Smooth muscle cell (in vitro differentiated cells): ENCODE measurements around the gene ZNF500. TPM values are rescaled to one million over a fixed set of nuclear protein-coding genes. Genes with fewer than 3 reads are reported as not detected.
A peak's percentile ranks its signal among the peaks of the same experiment; 100 is the strongest.

ENCODE experiments used
- DNase-seq: peaks from one replicate; lab custom pipeline; 2025; ENCODE audit not compliant: unreplicated experiment; lab: John Stamatoyannopoulos, UW
- H2AFZ ChIP-seq: fragments of 200-600 bp; sonication (generic); 2 replicates; pipeline ENCODE4 v1.6.0; 2016; ENCODE audit warnings: antibody characterized with exemption, low read depth, mild to moderate bottlenecking
- H3F3A ChIP-seq: fragments of 200-600 bp; sonication (generic); 2 replicates; pipeline ENCODE4 v1.6.0; 2017; ENCODE audit warnings: antibody characterized with exemption, low read depth
- H3K27ac ChIP-seq: fragments of 200-600 bp; sonication (generic); 2 replicates; pipeline ENCODE4 v1.5.1; 2016; ENCODE audit warnings: low read depth, mild to moderate bottlenecking
- H3K27me3 ChIP-seq: fragments of 200-600 bp; sonication (generic); 2 replicates; pipeline ENCODE4 v1.6.1; 2016; ENCODE audit warnings: low read depth, mild to moderate bottlenecking
- H3K36me3 ChIP-seq: fragments of 200-600 bp; sonication (generic); 2 replicates; pipeline ENCODE4 v1.5.1; 2016; ENCODE audit warnings: low read depth
- H3K4me1 ChIP-seq: fragments of 200-600 bp; sonication (generic); 2 replicates; pipeline ENCODE4 v1.5.1; 2016; ENCODE audit warnings: low read depth
- H3K4me2 ChIP-seq: fragments of 200-600 bp; sonication (generic); 2 replicates; pipeline ENCODE4 v1.6.0; 2016; ENCODE audit warnings: mild to moderate bottlenecking
- H3K4me3 ChIP-seq: fragments of 200-600 bp; sonication (generic); 2 replicates; pipeline ENCODE4 v1.5.1; 2016; ENCODE audit warnings: mild to moderate bottlenecking
- H3K79me2 ChIP-seq: fragments of 200-600 bp; sonication (generic); 2 replicates; pipeline ENCODE4 v1.6.0; 2016; ENCODE audit warnings: low read depth, mild to moderate bottlenecking
- H3K9ac ChIP-seq: fragments of 200-600 bp; sonication (generic); 2 replicates; pipeline ENCODE4 v1.6.0; 2016; ENCODE audit warnings: low read depth
- H3K9me3 ChIP-seq: fragments of 200-600 bp; sonication (generic); replicated peaks from 2 replicates; pipeline ENCODE4 v1.5.1; 2016; ENCODE audit warnings: low read depth
- H4K20me1 ChIP-seq: fragments of 200-600 bp; sonication (generic); 2 replicates; pipeline ENCODE4 v1.6.0; 2016; ENCODE audit warnings: low read depth
- WGBS: methylation state at CpG from one replicate; pipeline ENCODE4 v1.1.7; 2016; ENCODE audit warnings: low lambda C conversion rate; 5-methylcytosine and 5-hydroxymethylcytosine counted together
- polyA plus RNA-seq: library from polyadenylated mRNA; unstranded; fragments of >200 nt; fragmentation: Nextera tagmentation; extraction: Ambion mirVana; gene quantifications from 2 replicates; pipeline ENCODE4 v1.2.1, GENCODE V29; 2016
- total RNA-seq: library from RNA; depleted of rRNA; stranded (reverse); fragments of >200 nt; gene quantifications from 2 replicates; pipeline ENCODE4 v1.2.3, GENCODE V29; 2014
- TF ChIP-seq, protein P1 (sequence below): fragments of 200-600 bp; sonication (generic); IDR thresholded peaks from 2 replicates; pipeline ENCODE4 v1.5.1; 2017; ENCODE audit warnings: borderline replicate concordance, mild to moderate bottlenecking, antibody characterized with exemption; ENCODE audit not compliant: insufficient read depth, poor library complexity, severe bottlenecking

Gene ZNF500
- total and polyA plus RNA-seq, 2 experiments from 2014 or later: 4.1 to 7.1 TPM

DNA sequence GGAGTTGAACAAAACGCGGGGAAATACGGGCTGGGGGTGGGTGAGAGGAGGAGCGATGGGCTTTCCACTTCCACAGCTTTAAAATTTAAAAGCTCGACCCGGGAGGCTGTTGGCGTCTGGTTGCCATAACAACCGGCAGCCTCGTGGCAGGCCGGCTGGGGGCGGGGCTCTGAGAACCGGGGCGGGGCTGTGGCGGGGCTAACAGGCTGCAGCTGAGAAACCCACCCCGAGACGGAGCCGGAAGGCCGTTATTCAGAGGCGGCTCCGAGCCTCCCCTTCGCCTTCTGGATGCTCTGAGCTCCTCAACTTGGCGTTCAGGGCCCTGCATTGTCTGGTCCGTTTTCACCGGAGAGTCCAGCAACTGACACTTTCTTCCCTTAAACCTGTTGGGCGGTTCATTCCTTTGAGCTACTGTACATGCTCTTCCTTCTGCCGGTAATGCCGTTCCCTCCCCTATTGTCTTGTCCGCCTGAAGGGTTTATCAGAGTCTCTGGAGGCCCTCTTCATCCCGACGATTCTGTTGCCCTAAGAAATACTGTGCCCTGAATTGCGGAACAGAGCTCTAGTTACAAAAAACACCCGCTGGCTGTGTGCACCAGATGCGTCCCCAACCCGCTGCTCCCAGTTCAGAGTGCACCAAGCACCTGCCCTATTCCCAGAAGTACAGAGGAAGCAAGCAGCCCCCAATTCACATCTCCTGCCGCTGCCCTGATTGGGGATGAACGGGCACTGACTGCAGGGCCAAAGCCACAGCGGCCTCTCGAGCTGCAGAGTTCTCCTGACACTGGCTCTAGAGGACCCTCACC is 32.0 kb downstream of the ZNF500 start:
- Histone ChIP-seq H3K36me3 (no peaks in the 10 kb centered on the region), H3K4me1 (peaks cover 6% of the 10 kb centered on the region), H3K4me2 (peak overlapping the region; percentile 87), H3K9me3 (no peaks in the 10 kb centered on the region), H3K27me3 (no peaks in the 10 kb centered on the region), H4K20me1 (no peaks in the 10 kb centered on the region), H3K4me3 (peak overlapping the region; percentile 79), H3K9ac (peak overlapping the region; percentile 80), H2AFZ (peak overlapping the region; percentile 42), H3K79me2 (peaks cover 8% of the 10 kb centered on the region), H3K27ac (peak overlapping the region; percentile 83), H3F3A (peaks cover 3% of the 10 kb centered on the region)
- TF ChIP-seq, protein P1, sequence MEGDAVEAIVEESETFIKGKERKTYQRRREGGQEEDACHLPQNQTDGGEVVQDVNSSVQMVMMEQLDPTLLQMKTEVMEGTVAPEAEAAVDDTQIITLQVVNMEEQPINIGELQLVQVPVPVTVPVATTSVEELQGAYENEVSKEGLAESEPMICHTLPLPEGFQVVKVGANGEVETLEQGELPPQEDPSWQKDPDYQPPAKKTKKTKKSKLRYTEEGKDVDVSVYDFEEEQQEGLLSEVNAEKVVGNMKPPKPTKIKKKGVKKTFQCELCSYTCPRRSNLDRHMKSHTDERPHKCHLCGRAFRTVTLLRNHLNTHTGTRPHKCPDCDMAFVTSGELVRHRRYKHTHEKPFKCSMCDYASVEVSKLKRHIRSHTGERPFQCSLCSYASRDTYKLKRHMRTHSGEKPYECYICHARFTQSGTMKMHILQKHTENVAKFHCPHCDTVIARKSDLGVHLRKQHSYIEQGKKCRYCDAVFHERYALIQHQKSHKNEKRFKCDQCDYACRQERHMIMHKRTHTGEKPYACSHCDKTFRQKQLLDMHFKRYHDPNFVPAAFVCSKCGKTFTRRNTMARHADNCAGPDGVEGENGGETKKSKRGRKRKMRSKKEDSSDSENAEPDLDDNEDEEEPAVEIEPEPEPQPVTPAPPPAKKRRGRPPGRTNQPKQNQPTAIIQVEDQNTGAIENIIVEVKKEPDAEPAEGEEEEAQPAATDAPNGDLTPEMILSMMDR: no peak
- 13% methylated on average over 34 of the region's 38 CpGs for WGBS
- DNase-seq: peak; percentile 69

- WGBS: 2% methylated on average over 49 of the region's 70 CpGs
- TF ChIP-seq, protein P1: no peak
- Histone ChIP-seq H3K36me3 (no peaks in the 10 kb centered on the region), H3K4me3 (peak within 1 kb of the TSS; percentile 79), H3K27me3 (no peaks in the 10 kb centered on the region), H3K9me3 (no peaks in the 10 kb centered on the region), H4K20me1 (no peaks in the 10 kb centered on the region), H2AFZ (peak within 1 kb of the TSS; percentile 83), H3K4me2 (peak within 1 kb of the TSS; percentile 87), H3K9ac (peak within 1 kb of the TSS; percentile 80), H3K27ac (peak within 1 kb of the TSS; percentile 83), H3K4me1 (peaks cover 6% of the 10 kb centered on the region), H3K79me2 (peaks cover 8% of the 10 kb centered on the region), H3F3A (peaks cover 3% of the 10 kb centered on the region)
- DNase-seq: peak; percentile 77
Measured at GRCh38 chr16:4734063-4734729, 32.8 kb downstream of the ZNF500 start, which contains the start of the genes ANKS3 and DNAAF8. TSS of gene ANKS3 (minus strand) at chr16:4734271. CDS start at chr16:4730149, 4,122 bp downstream. TSS of gene DNAAF8 (plus strand) at chr16:4734537. CDS start at chr16:4736515, 1,978 bp downstream.

DNA sequence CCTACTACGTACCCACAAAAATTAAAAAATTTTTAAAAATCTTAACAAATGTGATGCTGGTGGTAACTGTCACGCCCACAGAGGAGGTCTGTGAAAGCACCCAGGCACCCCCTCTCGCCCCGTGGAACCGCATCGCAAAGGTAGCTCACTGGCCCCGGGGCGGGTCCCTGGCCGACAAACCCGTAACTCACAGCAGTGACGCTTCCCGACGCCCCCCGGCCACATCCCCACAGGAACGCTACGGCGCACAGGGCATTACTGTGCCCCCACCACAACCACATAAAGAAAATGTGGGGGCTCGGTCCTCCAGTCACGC is 33.3 kb downstream of the ZNF500 start:
- H3F3A ChIP-seq: peaks cover 3% of the 10 kb centered on the region
- H2AFZ ChIP-seq: peak overlapping the region; percentile 83
- no peaks in the 10 kb centered on the region for H3K27me3 ChIP-seq
- DNase-seq: no peak
- peaks cover 8% of the 10 kb centered on the region for H3K79me2 ChIP-seq
- peak overlapping the region; percentile 87 for H3K4me2 ChIP-seq
- WGBS: 1% methylated on average over 19 of the region's 19 CpGs
- H3K27ac ChIP-seq: no peak overlapping the region
- H4K20me1 ChIP-seq: no peaks in the 10 kb centered on the region
- no peaks in the 10 kb centered on the region for H3K9me3 ChIP-seq
- TF ChIP-seq, protein P1: no peak
- H3K4me1 ChIP-seq: peaks cover 6% of the 10 kb centered on the region
- peak overlapping the region; percentile 79 for H3K4me3 ChIP-seq
- H3K9ac ChIP-seq: peak overlapping the region; percentile 80
- H3K36me3 ChIP-seq: no peaks in the 10 kb centered on the region
